Measurements from ENCODE around the gene TMEM232.
"Not testable (repeated sequence)": the region's sequence is repeated elsewhere in the genome, so short reads cannot be mapped to it uniquely, and the experiment has no call there.

The TMEM232 gene

DNA sequence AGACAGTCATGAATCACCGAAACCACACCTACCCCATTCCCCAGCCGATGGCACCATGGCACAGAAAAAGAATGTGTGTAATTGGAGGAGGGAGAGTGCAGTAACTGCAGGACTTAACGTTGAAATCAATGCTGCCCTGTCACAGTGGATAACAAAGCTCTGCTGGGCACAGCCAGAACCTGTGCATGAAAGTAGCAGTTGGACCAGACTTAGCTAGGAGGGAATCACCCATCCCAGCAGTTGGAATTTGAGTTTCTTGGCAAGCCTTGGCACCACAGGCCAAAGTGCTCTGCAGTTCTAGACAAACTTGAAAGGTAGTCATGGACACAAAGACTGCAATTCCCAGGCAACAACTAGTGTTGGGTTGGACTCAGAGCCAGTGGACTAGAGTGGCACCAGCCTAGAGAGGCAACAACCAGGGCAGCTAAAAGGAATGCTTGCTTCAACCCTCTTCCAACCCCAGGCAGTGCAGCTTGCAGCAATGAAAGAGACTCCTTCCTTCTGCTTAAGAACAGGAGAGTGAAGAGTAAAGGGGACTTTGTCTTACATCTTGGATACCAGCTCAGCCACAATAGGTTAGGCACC is 19.1 kb downstream of the TMEM232 start:
- DNase-seq (ENCODE audit: low spot score) = no peak

DNA sequence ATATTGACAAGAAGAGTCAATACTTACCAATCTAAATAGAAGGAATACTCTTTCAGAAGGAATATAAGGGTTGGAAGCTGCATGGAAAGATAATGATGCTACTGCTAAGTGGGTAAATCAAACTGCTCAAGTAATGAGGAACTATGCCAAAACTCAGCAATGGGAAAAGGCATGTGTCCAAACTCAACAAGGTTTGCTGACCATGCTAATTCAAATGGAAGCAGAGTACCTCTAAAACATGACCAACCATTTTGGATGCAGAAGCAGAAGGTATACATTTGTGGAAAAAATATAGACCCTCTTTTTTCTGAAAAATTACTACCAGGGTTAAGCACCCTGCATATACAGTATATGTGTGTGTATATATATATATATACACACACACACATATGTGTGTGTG is 21.1 kb downstream of the TMEM232 start:
- DNase-seq (ENCODE audit: low spot score) = no peak

DNA sequence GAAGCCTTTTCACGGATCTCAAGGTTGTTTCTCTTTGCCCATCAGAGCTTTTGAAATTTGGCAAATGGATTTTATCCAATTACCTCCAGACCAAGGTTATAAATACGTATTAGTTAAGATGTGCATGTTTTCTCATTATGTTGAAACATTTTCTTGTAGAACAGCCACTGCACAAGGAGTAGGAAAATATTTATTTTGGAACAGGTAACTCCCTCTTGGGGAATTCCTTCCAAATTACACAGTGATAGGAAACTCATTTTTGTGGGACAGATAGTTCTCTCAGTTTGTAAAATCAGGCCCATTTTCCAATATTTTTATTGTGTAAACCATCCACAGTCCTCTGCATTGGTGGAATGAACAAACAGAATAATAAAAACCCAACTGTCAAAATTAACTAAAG is 23.0 kb downstream of the TMEM232 start:
- no peak for DNase-seq (ENCODE audit: low spot score)

DNA sequence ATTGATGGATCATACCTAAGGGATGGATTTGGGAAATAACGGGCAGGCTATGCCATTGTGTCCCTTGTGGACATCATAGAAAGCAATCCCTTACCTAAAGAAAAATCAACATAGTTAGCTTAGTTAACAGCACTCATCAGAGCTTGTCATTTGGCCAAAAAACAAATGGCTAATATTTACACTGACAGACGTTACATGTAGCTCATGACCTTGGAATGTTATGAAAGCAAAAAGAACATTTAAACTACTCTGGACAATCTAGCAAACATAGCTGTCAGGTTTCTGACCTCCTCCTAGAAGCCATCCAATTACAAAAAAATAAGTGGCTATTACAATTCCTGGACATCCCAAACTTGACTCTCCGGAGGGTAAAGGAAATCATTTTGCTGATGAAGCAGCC is 23.8 kb downstream of the TMEM232 start:
- no peak for DNase-seq (ENCODE audit: low spot score)

DNA sequence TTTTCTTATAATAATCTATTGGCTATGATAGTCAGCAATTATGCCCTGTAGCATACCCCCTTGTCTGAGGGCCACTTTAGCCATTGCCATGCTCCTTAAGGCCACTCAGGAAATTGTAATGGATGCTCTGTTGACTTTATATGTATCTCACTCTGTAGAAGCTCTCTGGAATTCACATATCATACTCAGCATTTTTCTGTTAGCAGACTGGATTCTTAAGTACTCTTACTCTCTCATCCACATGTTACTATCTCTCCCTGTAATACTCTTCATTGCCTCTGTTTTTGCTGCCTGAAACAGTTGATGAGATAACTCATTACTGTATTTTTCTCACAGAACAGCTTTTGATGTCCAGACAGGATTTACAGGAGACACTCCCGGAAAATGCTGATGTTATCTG is 24.2 kb downstream of the TMEM232 start:
- no peak for DNase-seq (ENCODE audit: low spot score)

DNA sequence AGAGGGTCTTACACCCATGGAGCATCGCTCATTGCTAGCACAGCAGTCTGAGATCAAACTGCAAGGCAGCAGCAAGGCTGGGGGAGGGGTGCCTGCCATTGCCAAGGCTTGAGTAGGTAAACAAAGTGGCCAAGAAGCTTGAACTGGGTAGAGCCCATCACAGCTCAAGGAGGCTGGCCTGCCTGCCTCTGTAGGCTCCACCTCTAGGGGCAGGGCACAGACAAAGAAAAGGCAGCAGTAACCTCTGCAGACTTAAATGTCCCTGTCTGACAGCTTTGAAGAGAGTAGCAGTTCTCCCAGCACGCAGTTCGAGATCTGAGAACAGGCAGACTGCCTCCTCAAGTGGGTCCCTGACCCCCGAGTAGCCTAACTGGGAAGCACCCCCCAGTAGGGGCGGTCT is 33.8 kb downstream of the TMEM232 start:
- not testable (repeated sequence) for DNase-seq (ENCODE audit: low spot score)

DNA sequence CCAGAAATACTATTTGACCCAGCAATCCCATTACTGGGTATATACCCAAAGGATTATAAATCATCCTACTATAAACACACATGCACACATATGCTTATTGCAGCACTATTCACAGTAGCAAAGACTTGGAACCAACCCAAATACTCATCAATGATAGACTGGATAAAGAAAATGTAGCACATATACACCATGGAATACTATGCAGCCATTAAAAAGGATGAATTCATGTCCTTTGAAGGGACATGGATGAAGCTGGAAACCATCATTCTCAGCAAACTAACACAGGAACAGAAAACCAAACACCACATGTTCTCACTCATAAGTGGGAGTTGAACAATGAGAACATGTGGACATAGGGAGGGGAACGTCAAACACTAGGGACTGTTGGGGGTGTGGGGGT is 35.9 kb downstream of the TMEM232 start:
- DNase-seq (ENCODE audit: low spot score) = not testable (repeated sequence)

DNA sequence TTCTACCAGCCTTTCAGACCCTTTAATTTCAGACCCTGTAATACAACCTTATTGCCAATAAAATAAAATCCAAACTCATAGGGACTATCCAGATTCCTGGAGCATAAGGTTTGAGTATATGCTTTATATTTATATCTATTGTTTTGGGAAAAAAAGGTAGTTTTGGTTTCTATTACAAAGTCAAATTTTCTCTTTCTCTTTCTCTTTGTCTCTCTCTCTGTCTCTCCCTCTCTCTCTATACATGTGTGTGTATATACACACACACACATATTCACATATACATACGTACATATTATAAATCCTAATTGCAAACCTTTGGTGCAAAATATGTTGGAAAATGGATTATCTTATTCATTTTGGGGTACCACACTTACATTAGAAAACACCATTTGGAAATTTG is 39.0 kb downstream of the TMEM232 start:
- no peak for DNase-seq (ENCODE audit: low spot score)

DNA sequence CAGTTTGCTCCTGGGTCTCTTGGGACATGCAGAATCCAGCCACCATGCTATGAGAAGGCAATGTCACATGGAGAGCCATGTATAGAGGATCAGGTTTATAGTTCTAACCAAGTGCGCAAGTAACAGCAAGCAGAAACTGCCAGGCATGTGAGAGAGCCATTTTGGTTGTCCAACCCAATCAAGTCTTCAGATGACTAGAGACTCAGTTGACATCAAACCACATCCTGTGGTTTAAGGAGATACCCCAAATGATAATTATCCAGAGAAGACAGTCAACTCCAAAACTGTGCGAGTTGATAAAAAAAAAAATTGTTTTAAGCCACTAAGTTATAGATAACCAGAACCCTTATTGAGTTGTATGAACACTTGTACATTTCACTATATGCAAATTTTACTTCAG is 40.2 kb downstream of the TMEM232 start:
- DNase-seq (ENCODE audit: low spot score) = no peak

DNA sequence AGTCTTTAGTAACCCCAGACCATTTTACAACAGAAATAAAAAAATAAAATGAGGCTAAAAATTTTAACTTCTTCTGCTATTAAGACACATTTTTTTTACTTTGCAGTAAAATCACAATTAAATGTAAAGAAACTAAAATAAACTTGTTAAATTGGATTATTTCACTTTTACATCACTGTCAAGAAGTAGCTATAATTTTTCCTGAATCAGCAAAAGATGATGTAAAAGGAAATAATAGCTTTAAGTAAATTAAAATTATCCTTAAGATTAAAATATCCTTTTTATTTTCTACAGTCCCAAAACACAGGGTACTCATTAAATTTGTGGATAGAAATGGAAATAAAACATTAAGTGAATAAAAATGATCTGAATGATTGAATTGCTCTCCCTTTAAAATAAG is 44.5 kb downstream of the TMEM232 start:
- no peak for DNase-seq (ENCODE audit: low spot score)

DNA sequence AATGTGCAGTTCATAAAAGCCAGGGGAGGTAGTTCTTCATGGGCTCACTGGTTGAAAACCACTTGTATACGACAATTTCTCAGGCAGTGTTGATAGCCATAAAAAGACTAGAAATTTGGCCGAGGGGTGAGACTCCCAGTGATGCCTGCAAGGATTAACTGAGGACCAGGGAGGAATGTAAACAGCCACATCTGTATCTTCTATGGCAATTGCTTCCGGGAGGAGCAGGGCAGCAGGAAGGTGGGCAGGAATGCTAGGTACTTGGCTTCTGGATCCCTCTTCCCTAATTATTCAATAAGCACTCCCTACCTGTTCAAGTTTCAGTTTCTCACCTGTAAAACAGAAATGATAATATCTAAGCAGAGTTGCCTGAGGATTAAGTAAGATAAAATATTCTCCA is 45.4 kb downstream of the TMEM232 start:
- DNase-seq (ENCODE audit: low spot score) = no peak

DNA sequence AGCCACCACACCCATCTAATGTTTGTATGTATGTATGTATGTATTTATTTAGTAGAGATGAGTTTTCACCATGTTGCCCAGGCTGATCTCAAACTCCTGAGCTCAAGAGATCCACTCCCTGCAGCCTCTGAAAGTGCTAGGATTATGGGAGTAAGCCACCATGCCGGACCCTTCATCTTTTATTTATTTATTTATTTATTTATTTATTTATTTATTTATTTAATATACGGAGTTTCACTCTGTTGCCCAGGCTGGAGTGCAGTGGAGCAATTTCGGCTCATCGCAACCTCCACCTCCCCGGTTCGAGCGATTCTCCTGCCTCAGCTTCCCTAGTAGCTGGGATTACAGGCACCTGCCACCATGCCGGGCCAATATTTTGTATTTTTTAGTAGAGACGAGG is 49.9 kb downstream of the TMEM232 start:
- DNase-seq (ENCODE audit: low spot score) = not testable (repeated sequence)

DNA sequence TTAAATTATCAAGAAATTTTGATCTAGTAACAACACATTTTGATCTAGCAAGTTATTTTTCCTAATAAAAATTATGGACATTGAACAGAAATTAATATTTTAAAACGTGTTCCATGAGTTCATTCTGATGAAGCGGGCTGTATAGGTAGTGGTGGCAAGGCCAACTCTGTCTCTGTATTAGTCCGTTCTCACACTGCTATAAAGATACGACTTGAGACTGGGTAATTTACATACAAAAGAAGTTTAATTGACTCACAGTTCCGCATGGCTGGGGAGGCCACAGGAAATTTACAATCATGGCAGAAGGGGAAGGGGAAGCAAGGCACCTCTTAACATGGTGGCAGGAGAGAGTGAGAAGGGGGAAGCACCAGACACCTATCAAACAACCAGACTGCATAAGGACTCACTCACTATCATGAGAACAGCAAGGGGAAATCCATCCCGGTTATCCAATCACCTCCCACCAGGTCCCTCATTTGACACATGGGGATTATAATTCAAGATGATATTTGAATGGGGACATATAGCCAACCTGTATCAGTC is 61.2 kb downstream of the TMEM232 start:
- DNase-seq (ENCODE audit: low spot score) = no peak

DNA sequence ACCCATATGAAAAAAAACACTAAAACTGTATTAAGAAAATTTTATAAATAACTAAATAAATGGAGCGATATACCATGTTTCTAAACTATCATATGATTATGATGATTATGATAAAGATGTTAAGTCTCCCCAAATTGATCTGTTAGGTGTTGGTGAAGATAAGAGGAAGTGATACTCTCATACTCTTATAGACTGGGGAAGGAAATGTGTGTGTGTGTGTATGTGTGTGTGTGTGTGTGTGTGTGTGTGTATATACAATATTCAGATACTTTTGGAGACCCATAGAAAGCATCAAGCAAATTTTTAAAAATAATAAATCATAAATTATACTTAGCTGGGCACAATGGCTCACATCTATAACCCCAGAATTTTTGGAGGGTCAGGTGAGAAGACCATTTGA is 62.9 kb downstream of the TMEM232 start:
- no peak for DNase-seq (ENCODE audit: low spot score)

DNA sequence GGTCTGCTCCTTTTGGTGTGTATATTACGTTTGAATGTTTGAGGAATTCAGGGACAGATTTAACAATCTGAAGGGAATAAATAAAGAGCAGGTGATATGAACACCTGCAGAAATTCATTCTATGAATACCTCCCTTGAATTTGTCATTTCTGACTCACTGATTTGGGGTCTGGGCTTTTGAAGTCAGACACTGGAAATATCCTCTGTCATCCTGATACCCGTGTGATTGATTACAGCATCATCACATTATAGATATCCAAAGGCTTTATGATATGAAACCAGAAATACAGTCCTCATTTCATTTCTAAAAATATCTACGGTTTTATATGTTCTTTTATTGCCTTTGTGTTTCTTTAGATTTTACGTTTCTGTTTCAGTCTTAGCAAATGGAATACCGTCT is 68.5 kb downstream of the TMEM232 start:
- no peak for DNase-seq (ENCODE audit: low spot score)

DNA sequence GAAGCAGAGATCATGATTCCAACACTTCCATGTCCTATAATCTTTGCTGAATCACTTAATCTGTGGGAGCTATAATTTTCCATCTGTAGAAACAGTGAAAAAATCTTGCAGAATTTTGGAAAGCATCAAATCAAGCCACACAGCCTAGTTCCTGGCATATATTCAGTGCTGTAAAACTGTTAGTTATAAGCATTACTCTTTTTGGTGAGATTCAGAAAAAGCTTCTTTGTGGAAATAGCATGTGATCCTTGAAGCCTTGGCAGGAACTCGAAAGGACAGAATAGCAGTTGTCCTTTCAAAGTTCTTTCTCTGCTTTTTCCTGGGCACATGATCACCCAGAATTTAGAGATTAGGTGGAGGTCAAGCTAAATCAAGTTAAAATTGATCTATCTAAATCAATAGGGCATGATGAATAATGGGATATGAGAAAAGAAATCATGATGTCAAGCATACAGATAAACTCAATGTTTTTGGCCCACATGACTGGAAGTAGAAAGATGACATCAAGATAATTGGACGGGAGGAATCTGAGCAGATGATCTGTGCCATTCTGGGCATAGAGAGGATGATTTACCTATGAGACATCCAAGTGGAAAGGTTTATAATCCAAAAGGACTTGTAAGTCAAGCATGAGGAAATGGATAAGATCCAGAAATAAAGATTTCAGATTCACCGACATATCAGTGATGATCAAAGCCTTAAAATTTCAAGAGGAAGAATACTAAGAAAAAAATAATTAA is 73.1 kb downstream of the TMEM232 start:
- no peak for DNase-seq (ENCODE audit: low spot score)

DNA sequence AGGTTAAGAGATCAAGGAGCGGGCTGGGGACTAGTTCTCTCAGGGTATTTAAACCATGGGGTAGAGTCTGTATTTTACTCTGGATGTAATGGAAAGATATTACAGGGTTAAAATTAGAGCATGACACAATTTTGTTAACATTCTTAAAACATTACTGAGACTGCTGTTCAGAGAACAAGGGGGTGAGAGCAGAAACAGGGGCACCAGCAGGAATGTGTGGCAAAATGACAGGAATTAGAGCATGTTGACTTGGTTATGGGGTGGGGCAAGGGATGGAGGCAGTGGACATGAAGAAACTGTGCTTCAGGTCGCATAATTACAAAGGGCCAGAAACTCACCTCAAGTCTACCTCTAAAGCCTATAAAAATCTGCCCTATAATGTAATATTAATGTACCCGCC is 75.0 kb downstream of the TMEM232 start:
- DNase-seq (ENCODE audit: low spot score) = no peak

DNA sequence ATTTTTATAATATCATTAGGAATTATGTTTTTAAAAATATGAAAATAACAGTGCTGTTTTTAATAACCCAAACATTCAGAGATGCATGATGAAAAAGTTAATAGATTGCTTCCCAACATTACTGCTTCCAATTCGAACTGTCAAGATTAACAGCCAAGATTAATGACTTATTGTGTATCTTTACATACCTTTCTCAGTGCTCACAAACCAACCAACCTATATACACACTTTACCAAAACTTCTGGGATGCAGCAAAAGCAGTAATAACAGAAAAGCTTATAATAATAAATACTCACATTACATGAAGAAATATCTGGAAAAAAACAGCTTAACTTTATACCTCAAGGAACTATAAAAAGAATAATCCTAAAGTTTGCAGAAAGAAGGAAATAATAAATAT is 82.1 kb downstream of the TMEM232 start:
- no peak for DNase-seq (ENCODE audit: low spot score)

DNA sequence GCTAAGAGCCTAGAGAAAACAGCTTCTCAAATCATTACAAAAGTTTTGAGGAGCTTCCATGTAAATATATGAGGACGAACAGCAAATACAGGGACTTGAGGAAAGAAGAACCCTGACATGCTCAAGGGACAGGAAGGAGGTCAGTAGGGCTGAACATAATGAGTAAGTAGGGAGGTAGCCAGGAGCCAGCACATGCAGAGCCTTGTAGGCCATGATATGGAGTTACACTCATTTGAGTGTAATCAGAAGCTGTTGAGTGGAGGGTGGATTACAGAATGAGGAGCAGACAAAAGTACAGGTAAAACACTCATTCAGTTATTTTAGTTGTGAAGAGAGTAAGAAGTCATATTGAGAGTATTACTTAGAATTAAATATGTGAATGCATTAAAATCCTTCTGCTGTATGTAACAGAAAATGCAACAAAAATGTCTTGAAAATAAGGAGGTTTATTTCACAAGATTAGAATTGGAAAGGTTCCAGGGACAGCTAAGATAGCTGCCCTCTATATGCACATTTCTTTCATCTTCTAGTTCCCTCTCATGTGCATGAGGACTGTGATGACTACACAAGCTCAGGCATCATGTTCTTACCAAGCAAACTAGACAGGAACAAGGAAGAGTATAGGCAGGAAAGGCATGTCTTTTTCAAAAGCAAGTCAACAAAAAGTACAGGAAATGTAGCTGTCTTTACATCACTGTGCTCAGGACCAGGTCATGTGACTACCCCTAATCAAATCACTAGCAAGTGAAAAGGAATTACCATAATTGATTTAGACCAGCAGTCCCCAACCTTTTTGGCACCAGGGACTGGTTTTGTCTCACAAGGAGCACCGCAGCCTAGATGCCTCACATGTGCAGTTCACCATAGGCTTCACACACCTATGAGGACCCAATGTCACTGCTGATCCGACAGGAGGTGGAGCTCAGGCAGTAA is 87.2 kb downstream of the TMEM232 start:
- DNase-seq (ENCODE audit: low spot score) = no peak

DNA sequence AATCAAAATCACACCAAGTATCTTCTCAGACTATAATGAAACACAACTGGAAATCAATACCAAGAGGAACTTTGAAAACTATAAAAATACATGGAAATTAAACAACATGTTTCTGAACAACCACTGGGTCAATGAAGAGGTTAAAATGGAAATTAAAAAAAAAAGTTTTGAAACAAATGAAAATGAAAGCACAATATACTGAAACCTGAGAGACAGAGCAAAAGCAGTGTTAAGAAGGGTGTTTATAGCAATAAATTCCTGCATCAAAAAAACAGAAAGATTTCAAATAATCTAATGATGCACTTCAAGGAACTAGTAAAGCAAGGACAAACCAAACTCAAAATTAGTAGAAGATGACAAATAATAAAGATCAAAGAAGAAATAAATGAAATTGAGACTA is 92.0 kb downstream of the TMEM232 start:
- no peak for DNase-seq (ENCODE audit: low spot score)

DNA sequence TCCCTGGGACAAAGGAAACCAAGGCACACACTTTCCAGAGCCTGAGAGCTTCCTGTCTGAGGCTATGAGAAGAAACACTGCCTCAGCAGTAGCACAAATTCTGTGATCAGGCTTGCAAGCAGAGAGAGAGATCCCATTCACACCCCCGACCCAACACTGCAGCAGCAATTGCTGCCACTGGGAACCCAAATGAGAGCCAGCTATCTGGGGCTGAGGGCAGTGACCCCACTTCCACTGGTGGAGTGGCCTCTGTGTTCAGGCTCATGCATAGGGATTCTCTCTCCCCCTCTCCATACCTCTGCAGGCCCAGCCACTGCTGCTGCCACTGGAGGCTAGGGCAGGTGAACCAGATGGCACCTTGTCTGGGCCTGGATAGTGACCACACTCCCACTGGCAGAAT is 95.2 kb downstream of the TMEM232 start:
- DNase-seq (ENCODE audit: low spot score) = no peak

DNA sequence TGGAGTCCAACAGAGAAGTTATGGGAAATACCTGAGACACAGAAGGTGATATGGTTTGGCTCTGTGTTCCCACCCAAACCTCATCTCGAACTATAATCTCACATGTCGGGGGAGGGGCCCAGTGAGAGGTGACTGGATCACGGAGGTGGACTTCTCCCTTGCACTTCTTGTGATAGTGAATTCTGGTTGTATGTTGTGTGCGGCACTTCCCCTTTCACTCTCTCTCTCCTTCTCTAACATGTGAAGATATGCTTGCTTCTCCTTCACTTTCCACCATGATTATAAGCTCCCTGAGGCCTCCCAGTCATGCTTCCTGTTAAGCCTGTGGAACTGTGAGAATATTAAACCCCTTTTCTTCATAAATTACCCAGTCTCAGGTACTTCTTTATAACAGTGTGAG is 96.1 kb downstream of the TMEM232 start:
- no peak for DNase-seq (ENCODE audit: low spot score)

Measured in hematopoietic multipotent progenitor cell treated with erythropoietin and hydrocortisone succinate and interleukin-3 and kit ligand, for 15 days (in vitro differentiated cells).